GM21360 (cell line): ENCODE data around the gene SMIM10.
A peak's percentile ranks its signal among the peaks of the same experiment; 100 is the strongest.
"Not testable (repeated sequence)": the region's sequence is repeated elsewhere in the genome, so short reads cannot be mapped to it uniquely, and the experiment has no call there.

Source experiments
- ATAC-seq: cut with Tn5 transposase; IDR thresholded peaks from one replicate; pipeline ENCODE4 v1.9.1; 2021; ENCODE audit warnings: mild to moderate bottlenecking, moderate library complexity; ENCODE audit not compliant: unreplicated experiment

The SMIM10 gene

DNA sequence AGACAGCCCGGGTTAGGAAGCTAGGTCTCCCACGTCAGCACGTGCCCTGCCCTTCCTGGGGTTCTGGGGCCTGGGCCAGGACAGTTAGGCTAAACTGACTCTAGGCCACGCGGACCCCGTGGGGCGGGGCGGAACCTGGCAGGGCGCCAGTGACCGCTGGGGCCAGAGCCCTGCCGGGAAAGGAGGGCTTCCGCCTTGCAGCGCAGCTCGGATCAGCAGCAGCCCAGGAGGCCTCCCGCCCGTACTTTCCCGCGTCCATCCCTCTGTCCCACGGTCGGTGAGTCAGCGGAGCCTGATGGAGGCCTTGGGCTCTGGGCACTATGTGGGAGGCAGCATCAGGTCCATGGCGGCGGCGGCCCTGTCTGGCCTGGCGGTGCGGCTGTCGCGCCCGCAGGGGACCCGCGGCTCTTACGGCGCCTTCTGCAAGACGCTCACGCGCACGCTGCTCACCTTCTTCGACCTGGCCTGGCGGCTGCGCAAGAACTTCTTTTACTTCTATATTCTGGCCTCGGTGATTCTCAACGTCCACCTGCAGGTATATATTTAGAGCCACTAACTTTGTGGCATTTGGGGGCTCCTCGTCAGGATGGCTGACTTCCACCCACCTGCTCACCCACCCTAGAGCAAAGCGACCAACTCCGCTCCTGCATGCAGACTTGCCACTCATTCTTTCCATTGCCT, at the start of gene SMIM10:
Gene SMIM10, plus strand, starts transcription at position 191 of the 681 bp plus-strand sequence. Its CDS starts 105 bp downstream, at position 296.
- peak; percentile 49 for ATAC-seq

DNA sequence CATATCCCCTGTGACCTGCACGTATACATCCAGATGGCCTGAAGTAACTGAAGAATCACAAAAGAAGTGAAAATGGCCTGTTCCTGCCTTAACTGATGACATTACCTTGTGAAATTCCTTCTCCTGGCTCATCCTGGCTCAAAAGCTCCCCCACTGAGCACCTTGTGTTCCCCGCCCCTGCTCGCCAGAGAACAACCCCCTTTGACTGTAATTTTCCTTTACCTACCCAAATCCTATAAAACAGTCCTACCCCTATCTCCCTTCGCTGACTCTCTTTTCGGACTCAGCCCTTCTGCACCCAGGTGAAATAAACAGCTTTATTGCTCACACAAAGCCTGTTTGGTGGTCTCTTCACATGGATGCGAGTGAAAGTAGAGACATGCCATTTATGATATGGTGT, 44.4 kb upstream of the SMIM10 start:
- not testable (repeated sequence) for ATAC-seq

DNA sequence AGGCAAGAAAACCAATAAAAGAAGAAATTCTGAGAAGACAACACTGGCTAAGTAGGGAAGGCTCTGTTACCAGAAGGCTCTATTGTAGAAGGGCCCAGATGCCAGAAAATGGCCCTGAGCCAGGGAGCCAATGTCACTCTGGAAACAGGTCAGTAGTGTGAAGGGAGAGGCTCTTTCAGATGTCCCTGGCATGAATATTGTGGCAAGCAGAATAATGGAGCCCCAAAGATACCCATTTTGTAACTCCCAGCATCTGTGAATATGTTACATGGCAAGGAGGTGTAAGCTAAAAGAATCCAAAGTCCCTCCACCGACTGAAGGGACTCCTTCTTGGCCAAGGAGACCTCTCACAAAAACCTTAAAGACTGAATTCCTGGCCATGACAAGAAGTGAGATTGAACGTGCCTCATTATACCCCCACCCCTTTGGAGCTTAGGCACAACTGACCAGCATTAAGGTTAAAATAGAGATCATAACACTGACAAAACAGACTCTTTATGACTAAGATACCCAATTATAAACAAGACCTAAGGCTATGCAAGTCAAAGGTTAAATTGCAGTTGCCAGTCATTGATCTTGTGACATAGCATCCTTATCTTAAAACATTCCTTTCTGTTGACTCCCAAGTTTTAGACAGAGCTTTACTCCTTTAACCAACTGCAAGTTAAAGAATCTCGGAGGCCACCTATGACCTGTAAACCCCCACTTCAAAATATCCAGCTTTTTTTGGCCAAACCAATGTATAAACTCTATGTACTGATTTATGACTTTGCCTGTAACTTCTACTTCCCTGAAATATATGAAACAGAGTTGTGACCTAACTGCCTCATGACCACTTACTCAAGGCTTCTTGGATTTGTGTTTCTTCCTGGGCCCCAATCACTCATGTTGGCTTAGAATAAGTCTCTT, 42.2 kb upstream of the SMIM10 start:
- ATAC-seq: no peak

DNA sequence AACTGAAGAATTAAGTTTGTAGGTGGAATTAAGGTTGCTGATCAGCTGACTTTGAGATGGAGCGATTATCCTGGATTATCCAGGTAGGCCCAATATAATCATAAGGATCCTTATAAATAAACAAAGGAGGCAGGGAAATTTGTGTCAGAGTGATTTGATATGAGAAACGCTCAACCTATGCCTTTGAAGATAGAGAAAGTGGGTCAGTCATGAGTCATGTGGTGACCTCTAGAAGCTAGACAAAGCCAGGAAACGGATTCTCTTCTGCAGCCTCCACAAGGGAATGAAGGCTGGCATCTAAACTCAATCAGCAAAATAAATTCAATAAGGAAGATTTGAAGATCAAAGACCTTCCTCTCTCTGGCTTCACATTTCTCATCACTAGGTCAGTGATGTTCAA, 41.5 kb upstream of the SMIM10 start:
- ATAC-seq: no peak

DNA sequence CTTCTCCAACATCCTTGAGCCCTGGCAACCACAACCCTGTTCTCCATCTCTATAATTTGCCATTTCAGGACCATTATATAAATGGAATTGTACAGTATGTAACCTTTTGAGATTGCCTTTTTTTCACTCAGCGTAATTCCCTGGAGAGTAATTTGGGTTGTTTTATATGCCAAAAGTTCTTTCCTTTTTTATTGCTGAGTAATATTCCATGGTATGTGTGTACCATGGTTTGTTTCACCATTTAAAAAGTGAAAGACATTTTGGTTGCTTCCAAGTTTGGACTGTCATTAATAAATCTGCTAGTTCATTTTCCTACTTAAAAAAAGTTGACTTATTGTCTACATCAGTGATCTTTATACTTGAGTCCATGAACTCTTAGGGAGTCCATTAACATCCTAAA, 33.0 kb upstream of the SMIM10 start:
- no peak for ATAC-seq

DNA sequence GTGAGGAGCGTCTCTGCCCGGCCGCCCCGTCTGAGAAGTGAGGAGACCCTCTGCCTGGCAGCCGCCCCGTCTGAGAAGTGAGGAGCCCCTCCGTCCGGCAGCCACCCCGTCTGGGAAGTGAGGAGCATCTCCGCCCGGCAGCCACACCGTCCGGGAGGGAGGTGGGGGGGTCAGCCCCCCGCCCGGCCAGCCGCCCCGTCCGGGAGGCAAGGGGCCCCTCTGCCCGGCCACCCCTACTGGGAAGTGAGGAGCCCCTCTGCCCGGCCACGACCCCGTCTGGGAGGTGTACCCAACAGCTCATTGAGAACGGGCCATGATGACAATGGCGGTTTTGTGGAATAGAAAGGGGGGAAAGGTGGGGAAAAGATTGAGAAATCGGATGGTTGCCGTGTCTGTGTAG, 30.4 kb upstream of the SMIM10 start:
- ATAC-seq: not testable (repeated sequence)

DNA sequence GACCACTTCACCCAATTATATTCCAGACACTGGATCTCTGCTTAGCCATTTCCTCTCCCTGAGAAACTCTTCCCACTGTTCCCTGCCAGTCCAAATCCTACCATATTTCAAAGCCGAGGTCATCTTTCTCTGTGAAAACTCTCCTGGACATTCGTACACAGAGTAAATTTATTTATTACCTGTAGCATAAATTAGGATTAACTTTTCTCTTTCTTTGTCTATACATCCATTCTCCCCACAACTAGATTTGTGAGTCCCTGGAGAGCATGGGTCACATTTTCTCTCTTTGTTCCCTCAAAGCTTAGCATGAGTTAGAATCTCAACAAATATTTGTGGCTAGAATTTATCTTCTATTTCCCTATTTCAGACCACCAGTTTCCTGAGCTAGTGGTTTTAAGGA, 27.8 kb upstream of the SMIM10 start:
- ATAC-seq: no peak

DNA sequence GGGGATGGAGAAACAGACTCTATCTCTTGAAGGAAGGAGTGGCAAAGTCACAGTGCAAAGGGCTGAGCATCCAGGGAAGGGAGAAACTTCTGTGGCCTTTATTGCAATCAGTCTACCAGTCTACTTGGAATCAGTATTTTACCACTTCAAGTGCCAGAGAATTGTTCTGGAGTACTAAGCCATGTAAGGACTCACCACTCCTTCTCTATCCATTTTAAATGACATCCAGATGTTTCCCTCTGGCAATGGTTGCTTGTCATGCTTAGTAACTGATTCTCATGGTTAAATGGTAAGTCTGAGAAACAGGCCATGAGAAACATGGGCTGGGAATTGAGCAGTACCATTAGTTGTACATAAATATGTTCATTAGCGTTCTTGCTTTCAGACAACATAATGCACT, 21.1 kb upstream of the SMIM10 start:
- no peak for ATAC-seq

DNA sequence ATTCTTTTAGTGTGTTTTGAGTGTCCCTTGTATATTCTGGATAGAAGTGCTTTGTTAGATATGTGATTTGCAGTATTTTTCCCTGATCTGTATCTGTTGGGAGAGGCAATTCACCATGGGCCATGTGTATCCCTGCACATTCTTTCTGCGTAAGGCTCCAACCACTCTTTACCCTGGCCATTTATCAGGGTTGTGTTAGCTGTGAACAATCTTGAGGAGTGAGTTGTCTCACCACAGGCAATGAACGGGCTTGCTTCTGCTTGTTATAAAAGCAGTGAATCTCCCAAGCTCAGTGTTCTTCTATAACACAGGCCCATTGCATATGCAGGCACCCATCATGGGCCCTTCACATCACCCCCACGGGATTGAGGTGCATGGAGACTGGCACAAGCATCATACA, 18.9 kb upstream of the SMIM10 start:
- no peak for ATAC-seq

DNA sequence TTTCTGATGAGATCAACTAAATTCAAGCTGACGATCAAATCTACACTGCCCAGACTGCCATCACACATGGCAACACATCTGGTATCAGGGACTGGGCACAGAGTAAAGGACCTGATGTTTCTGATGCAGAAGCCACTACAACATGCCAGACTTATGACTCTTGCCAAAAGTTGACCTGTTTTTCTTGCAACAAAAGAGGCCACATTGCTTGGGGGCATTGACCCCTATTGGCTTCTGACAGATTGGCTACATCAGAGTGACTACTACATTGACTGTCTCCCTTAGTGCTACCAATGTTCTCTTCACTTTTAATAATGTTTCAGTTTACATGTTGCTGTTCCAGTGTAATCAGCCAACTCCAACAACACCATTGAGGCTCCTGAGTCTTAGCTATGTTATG, 15.3 kb upstream of the SMIM10 start:
- ATAC-seq: no peak

DNA sequence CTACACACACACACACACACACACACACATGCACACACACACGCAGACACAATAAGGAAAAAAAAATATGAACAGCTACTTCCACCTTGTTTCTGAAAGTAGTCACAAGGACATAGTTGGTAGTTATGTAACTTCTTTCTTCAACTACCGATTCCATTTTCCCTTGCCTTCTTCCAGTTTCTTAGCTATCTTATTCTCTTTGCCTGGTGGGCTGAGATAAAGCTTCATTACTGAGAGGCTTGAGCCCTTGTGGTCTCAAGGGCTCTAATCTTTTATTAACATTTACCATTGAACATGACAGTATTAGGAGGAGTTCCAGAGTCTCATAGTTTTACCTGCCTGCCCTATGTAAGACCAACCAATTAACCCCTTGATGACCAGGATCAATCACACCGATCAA, 8.9 kb upstream of the SMIM10 start:
- ATAC-seq: no peak

DNA sequence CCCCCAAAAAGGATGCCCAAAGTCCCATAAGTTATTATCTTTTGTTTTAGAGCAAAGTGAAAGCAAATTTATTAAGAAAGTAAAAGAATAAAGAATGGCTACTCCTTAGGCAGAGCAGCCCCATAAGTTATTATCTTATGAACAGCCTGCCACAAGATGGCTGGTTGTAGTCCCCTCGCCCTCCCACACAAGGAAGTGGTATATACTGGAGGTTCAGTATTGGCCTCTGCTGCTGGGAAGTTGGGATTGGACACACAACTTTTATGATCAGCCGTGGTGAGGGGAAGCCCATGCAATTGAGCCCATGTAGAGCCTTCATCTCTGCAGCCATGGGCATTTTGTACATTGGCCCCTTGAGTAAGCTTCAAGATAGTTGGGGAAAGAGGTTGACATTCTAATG, 8.0 kb upstream of the SMIM10 start:
- no peak for ATAC-seq

DNA sequence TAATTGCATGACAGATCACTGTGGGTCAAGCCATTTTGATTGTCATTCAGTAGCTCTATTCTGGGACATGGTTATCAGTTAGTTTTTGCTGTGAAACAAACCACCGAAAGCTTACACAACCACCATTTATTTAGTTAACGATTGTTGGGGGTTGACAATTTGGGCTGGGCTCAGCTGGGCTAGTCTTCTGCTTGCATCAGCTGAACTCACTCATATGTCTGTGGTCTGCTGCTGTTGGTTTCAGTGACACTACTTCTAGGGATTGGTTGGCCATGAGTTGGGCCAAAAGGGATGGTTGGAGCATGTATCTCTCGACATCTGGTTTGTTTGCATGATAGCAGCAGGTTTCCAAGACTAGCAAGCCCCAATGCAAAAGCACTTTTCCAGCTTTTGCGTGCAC, 5.3 kb upstream of the SMIM10 start:
- ATAC-seq: no peak

DNA sequence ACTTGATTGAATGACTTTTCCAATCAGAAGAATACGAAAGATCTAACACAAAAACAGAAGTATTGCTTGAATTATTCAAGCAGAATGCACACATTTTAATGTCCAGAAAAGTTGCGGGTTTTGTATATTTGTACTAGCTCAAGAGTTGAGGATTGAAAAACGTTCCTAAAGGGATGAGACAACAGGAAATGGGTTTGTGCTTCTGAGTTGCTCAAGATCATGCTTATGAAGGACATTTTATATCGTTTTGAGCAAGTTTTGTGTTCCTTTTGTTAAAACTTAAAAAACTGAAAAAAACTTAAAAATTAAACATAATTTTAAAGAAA, 353 bp upstream of the SMIM10 start:
- ATAC-seq: no peak

DNA sequence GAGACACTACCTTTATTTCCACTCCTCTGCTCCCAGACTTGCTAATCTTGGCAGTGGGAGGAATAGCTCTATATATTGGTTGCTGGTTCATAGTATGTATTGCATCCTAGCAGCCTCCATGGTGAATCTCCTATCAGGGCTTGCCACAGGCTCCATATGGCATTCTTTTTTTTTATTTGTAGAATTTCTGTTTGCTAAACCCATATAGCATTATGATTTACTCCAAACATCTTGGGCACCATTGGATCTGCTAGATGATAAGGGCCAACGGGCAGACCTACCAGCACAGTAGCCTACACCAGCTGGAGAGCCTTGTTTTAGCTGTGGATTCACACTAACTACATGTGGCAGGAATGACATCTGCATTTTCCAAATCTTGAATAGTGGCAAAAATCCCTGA, 6.9 kb downstream of the SMIM10 start:
- no peak for ATAC-seq

DNA sequence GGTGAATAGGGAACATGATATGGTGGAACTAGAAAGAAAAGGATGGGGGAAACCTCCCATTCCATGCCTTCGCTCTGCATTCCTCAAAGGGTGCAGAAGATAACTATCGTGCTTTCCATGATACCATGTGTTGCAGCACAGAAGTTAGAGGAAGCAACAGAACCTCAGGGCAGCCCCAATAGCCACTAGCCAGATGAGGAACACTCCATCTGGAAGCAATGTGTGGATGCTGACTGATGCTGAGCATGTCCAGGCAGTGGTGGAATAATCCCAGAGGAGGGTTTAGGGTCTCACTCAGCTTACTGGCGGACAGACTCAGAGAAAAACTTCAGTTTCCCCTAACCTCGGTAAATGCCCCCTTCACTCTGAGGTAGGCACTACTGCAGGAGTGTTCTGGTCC, 7.5 kb downstream of the SMIM10 start:
- no peak for ATAC-seq

DNA sequence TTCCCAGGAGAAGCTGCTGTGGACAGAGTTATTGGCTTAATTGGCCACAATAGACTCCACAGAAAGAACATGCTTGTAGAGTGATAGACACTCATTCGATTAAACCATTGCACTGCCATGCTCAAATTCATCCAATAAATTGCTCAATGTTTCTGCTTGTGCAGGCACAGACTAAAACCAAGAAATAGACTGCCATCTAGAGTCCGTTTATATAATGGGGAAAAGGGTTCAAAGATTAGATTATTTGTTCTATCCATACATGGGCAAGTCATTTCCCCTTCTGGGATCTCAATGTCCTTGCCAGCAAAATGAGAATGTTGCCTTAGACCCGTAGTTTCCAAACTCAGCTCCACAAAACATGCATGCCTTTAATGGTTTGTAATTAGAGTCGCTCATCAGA, 8.7 kb downstream of the SMIM10 start:
- ATAC-seq: no peak

DNA sequence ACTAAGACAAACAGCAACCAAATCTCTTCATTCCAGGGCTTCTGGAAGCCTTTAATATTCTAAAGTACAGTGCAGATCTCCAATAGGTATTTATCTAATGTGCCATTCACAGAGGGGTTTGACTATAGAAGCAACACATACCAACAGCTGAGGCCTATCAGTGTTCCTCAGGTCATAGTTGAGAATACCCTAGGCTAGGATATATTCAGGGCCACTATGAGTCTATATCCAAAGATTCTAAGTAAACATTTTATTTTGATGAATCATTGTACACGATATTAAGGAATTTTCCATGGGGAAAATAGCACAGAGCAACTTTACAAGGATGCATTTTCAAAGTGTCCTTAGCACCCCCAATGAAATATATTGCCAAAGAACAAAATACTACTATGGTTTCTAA, 9.7 kb downstream of the SMIM10 start:
- no peak for ATAC-seq

DNA sequence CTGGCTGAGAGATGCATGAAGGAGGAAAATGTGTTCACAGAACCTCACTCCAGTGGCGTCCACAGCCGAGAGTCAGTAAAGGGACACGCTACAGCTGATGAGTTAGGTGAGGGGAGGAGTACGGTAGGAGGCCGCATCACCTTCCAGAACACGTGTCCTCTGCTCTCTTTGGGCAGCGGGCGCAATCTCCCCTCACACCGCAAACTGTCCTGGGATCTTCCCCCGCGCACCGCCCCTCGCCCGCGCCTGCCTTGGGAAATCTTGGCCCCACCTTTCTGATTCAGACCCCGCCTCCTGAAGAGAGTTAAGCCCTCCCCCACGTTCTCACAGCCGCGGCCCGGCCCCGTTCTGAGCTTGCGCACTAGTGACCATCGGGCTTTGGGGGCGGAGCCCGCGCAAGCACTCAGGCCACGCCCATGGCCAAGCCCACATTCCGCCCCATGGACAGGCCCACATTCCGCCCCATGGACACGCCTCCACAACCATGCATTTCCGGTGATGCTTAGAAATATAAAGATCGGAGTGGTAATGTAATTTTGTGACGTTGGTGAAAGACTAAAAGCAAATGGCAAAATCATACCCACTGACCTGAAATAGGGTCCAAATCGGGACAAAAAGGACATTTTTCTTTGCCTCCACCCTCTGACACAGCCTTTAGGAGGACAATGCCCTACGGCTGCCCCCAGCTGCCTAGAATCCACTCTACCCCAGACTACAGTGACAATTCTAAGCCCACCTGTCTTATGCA, 13.3 kb downstream of the SMIM10 start:
- peak; percentile 88 for ATAC-seq

DNA sequence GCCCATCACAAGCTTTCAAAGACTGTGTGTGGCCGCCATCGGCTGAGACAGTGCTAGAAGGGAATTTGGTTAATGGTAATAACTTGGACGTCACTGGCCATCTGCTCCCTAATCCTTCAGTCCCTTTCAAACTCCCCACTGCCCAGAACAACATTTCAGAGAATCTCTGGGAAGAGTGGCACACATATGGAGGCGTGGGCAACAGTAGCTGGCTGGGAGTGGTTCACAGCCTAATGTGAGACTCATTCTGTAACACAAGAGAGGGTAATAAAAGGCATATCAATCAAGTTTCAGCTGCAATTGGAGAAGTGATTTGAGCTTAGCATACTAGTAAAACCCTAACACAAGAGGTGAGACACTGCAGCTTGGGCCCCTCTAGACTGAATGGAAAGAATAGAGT, 15.4 kb downstream of the SMIM10 start:
- ATAC-seq: no peak

DNA sequence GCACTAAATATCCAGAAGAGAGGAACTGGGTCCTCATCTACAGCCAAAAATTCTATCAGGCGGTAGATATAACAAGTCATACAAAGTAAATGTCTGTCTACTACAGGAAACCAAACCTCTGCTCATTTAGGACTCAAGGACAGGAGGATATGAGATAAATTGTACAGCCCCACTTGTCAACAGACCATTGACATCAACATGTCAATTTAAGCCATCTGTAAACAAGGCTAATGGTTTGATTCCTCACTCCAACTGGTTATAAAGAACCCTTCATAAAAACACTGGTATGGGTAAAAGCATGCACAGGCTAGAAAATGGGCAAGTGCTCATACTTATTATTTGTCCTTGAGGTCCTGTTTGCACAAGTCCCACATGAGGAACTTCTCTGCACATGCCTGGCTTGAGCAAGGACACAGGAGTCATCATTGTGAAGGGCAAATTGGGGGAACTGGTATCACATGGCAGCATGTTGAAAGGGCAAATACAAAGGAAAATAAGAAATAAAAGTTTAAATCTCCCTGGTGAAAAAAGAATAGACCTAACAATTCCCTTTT, 18.3 kb downstream of the SMIM10 start:
- ATAC-seq: no peak
